H9 (cell line): Measurements from ENCODE around the gene DNM1. TPM values are rescaled to one million over a fixed set of nuclear protein-coding genes. Genes with fewer than 3 reads are reported as not detected.

Experiments
- DNase-seq: peaks from one replicate; pipeline ENCODE4 v3.0.0-alpha.2; 2017
- H2AFZ ChIP-seq: one replicate; pipeline ENCODE4 v1.6.1; 2013; ENCODE audit warnings: mild to moderate bottlenecking, low read length, control low read depth, moderate library complexity
- H2AK5ac ChIP-seq: 2 replicates; pipeline ENCODE4 v1.6.1; 2013; ENCODE audit warnings: low read length, control low read depth, mixed read lengths; ENCODE audit not compliant: insufficient read length
- H2BK120ac ChIP-seq: one replicate; pipeline ENCODE4 v1.6.1; 2013; ENCODE audit warnings: low read depth, mild to moderate bottlenecking, low read length, control low read depth, inconsistent platforms; ENCODE audit not compliant: poor library complexity, severe bottlenecking
- H2BK12ac ChIP-seq: 2 replicates; pipeline ENCODE4 v1.6.1; 2013; ENCODE audit warnings: low read length, control low read depth, mixed read lengths, low read depth; ENCODE audit not compliant: insufficient read length
- H2BK15ac ChIP-seq: 2 replicates; pipeline ENCODE4 v1.6.1; 2013; ENCODE audit warnings: low read depth, low read length, control low read depth
- H2BK20ac ChIP-seq: one replicate; pipeline ENCODE4 v1.6.1; 2013; ENCODE audit warnings: low read depth, mild to moderate bottlenecking, low read length, control low read depth, inconsistent platforms; ENCODE audit not compliant: poor library complexity, severe bottlenecking
- H2BK5ac ChIP-seq: 2 replicates; pipeline ENCODE4 v1.6.1; 2013; ENCODE audit warnings: low read length, control low read depth, mixed read lengths; ENCODE audit not compliant: insufficient read length
- H3K14ac ChIP-seq: 2 replicates; pipeline ENCODE4 v1.6.1; 2013; ENCODE audit warnings: low read length, control low read depth; ENCODE audit not compliant: insufficient read depth
- H3K18ac ChIP-seq: 2 replicates; pipeline ENCODE4 v1.6.1; 2013; ENCODE audit warnings: low read depth, mild to moderate bottlenecking, mixed read lengths, low read length, control low read depth; ENCODE audit not compliant: insufficient read length
- H3K23ac ChIP-seq: 2 replicates; pipeline ENCODE4 v1.6.1; 2013; ENCODE audit warnings: low read length, control low read depth, mixed read lengths, low read depth; ENCODE audit not compliant: insufficient read length
- H3K23me2 ChIP-seq: 2 replicates; pipeline ENCODE4 v1.6.1; 2013; ENCODE audit warnings: low read depth, mild to moderate bottlenecking, mixed read lengths, low read length, control low read depth; ENCODE audit not compliant: insufficient read length, poor library complexity, severe bottlenecking
- H3K27ac ChIP-seq: 2 replicates; pipeline ENCODE4 v1.5.1; 2013; ENCODE audit warnings: low read length, control low read depth, mixed read lengths, low read depth; ENCODE audit not compliant: insufficient read length
- H3K27me3 ChIP-seq: 2 replicates; pipeline ENCODE4 v1.6.1; 2013; ENCODE audit warnings: low read length, control low read depth, inconsistent platforms; ENCODE audit not compliant: insufficient read depth
- H3K4ac ChIP-seq: 2 replicates; pipeline ENCODE4 v1.6.1; 2013; ENCODE audit warnings: low read depth, mild to moderate bottlenecking, control low read depth, inconsistent platforms, low read length, moderate library complexity
- H3K4me1 ChIP-seq: 2 replicates; pipeline ENCODE4 v1.6.1; 2013; ENCODE audit warnings: low read length, control low read depth, inconsistent platforms; ENCODE audit not compliant: insufficient read depth
- H3K4me2 ChIP-seq: 2 replicates; pipeline ENCODE4 v1.6.1; 2013; ENCODE audit warnings: low read length, control low read depth, mixed read lengths; ENCODE audit not compliant: insufficient read length, insufficient read depth
- H3K56ac ChIP-seq: 2 replicates; pipeline ENCODE4 v1.6.1; 2013; ENCODE audit warnings: low read depth, mild to moderate bottlenecking, mixed read lengths, low read length, control low read depth; ENCODE audit not compliant: insufficient read length
- H3K79me1 ChIP-seq: 2 replicates; pipeline ENCODE4 v1.6.1; 2013; ENCODE audit warnings: low read depth, mild to moderate bottlenecking, moderate library complexity, low read length, control low read depth, inconsistent platforms; ENCODE audit not compliant: insufficient read depth, poor library complexity, severe bottlenecking
- H3K79me2 ChIP-seq: 2 replicates; pipeline ENCODE4 v1.6.1; 2013; ENCODE audit warnings: low read length, control low read depth, inconsistent platforms; ENCODE audit not compliant: insufficient read depth
- H3K9ac ChIP-seq: 2 replicates; pipeline ENCODE4 v1.6.1; 2013; ENCODE audit warnings: low read length, control low read depth, mixed read lengths; ENCODE audit not compliant: insufficient read length; ENCODE audit errors: extremely low read depth
- H3K9me3 ChIP-seq: one replicate; pipeline ENCODE4 v1.6.1; 2013; ENCODE audit warnings: low read depth, low read length, inconsistent platforms; ENCODE audit not compliant: control insufficient read depth
- H3T11ph ChIP-seq: one replicate; pipeline ENCODE4 v1.6.1; 2013; ENCODE audit warnings: mild to moderate bottlenecking, low read length, control low read depth, inconsistent platforms
- H4K20me1 ChIP-seq: one replicate; pipeline ENCODE4 v1.6.1; 2013; ENCODE audit not compliant: control insufficient read depth, insufficient read length, insufficient read depth
- H4K5ac ChIP-seq: 2 replicates; pipeline ENCODE4 v1.6.1; 2013; ENCODE audit warnings: low read depth, mild to moderate bottlenecking, mixed read lengths, low read length, control low read depth; ENCODE audit not compliant: insufficient read length
- H4K8ac ChIP-seq: replicated peaks from 2 replicates; pipeline ENCODE4 v1.6.1; 2013; ENCODE audit warnings: low read length, control low read depth, mixed read lengths, low read depth; ENCODE audit not compliant: insufficient read length
- H4K91ac ChIP-seq: 2 replicates; pipeline ENCODE4 v1.6.1; 2013; ENCODE audit warnings: low read depth, mild to moderate bottlenecking, moderate library complexity, mixed read lengths, low read length, control low read depth; ENCODE audit not compliant: insufficient read length
- H3K27ac Mint-ChIP-seq, 3 experiments: 2 replicates in 2 of 3; 3 replicates in 1 of 3; pipeline ENCODE4 v1.8.0; 2020 to 2021; ENCODE audit warnings: mixed read lengths in 3 of 3, mild to moderate bottlenecking in 1 of 3, moderate library complexity in 1 of 3
- H3K27me3 Mint-ChIP-seq: 2 replicates; pipeline ENCODE4 v1.8.0; 2021; ENCODE audit warnings: low read depth, mild to moderate bottlenecking, moderate library complexity, mixed read lengths
- H3K36me3 Mint-ChIP-seq, 3 experiments: 2 replicates in 2 of 3; 3 replicates in 1 of 3; pipeline ENCODE4 v1.8.0; 2020 to 2021; ENCODE audit warnings: low read depth in 3 of 3, mixed read lengths in 3 of 3; ENCODE audit not compliant: insufficient read depth in 1 of 3
- H3K4me1 Mint-ChIP-seq, 2 experiments: 2 replicates each; pipeline ENCODE4 v1.8.0; 2020; ENCODE audit warnings: mixed read lengths in 2 of 2
- H3K4me3 Mint-ChIP-seq, 2 experiments: 2 replicates in 1 of 2; 3 replicates in 1 of 2; pipeline ENCODE4 v1.8.0; 2020 to 2021; ENCODE audit warnings: mild to moderate bottlenecking in 2 of 2, mixed read lengths in 2 of 2, moderate library complexity in 1 of 2
- H3K9me3 Mint-ChIP-seq, 2 experiments: 2 replicates in 1 of 2; 3 replicates in 1 of 2; pipeline ENCODE4 v1.8.0; 2020; ENCODE audit warnings: mild to moderate bottlenecking in 2 of 2, mixed read lengths in 2 of 2, moderate library complexity in 1 of 2
- CTCF ChIP-seq: fragments of 200-600 bp; sonication (generic); conservative IDR thresholded peaks from 3 replicates; pipeline ENCODE4 v1.8.0; 2021; ENCODE audit warnings: antibody characterized with exemption, mild to moderate bottlenecking
- WGBS: extraction: QIAGEN DNeasy Blood & Tissue Kit; methylation state at CpG from one replicate; pipeline ENCODE4 v1.1.7; 2013; ENCODE audit warnings: missing lambda C conversion rate, low lambda C conversion rate, mixed read lengths; ENCODE audit not compliant: insufficient read length; ENCODE audit errors: extremely low coverage; 5-methylcytosine and 5-hydroxymethylcytosine counted together
- total RNA-seq: library from RNA; stranded (reverse); gene quantifications from 2 replicates; pipeline ENCODE4 v1.2.1, GENCODE V29; 2021

DNM1 gene
- total RNA-seq, 1 experiment from 2014 or later = 58.0 TPM

GRCh38 chr9:128253991-128254346 lies 50.8 kb downstream of the DNM1 start:
- no peak overlapping the region for H3K9ac ChIP-seq
- H3K79me1 ChIP-seq = no peaks in the 10 kb centered on the region
- no peak overlapping the region for H4K91ac ChIP-seq
- H2AFZ ChIP-seq = no peak overlapping the region
- H3K4me2 ChIP-seq = no peak overlapping the region
- H3K27ac Mint-ChIP-seq = no peak overlapping the region; a peak in 1 of 7 replicates
- no peak overlapping the region for H3K27ac ChIP-seq
- no peak overlapping the region for H3K4me3 Mint-ChIP-seq
- H2BK5ac ChIP-seq = no peak overlapping the region
- peaks cover 6% of the 10 kb centered on the region for H3K27me3 Mint-ChIP-seq
- H3K4me1 ChIP-seq = no peaks in the 10 kb centered on the region
- TF ChIP-seq CTCF = no peak
- H3K23me2 ChIP-seq = peaks cover 4% of the 10 kb centered on the region
- H3K56ac ChIP-seq = no peak overlapping the region
- peaks cover 17 to 38% (median 22%) of the 10 kb centered on the region in 3 experiments; a peak in 6 of 7 replicates for H3K36me3 Mint-ChIP-seq
- H2AK5ac ChIP-seq = no peak overlapping the region
- no peaks in the 10 kb centered on the region for H4K20me1 ChIP-seq
- DNase-seq = no peak
- H2BK12ac ChIP-seq = no peak overlapping the region
- no peaks in the 10 kb centered on the region; a peak in 1 of 5 replicates for H3K9me3 Mint-ChIP-seq
- H3K14ac ChIP-seq = no peak overlapping the region
- peaks cover 14 to 37% of the 10 kb centered on the region in 2 experiments for H3K4me1 Mint-ChIP-seq
- no peak overlapping the region for H2BK120ac ChIP-seq
- no peaks in the 10 kb centered on the region for H3K9me3 ChIP-seq
- no peak overlapping the region for H4K5ac ChIP-seq
- no peak overlapping the region for H3K23ac ChIP-seq
- peaks cover 3% of the 10 kb centered on the region for H3K79me2 ChIP-seq
- H3T11ph ChIP-seq = no peak overlapping the region
- WGBS = no CpG with 5 or more reads among the region's 7 CpGs
- H3K4ac ChIP-seq = no peak overlapping the region
- H2BK15ac ChIP-seq = no peak overlapping the region
- no peak overlapping the region for H4K8ac ChIP-seq
- H3K27me3 ChIP-seq = no peaks in the 10 kb centered on the region
- H3K18ac ChIP-seq = no peak overlapping the region
- H2BK20ac ChIP-seq = no peak overlapping the region
